Measurements from ENCODE around the gene PDZRN4.

- no peak for TF ChIP-seq JUNB (IDR thresholded peaks at IDR 0.05; ENCODE audit: unreplicated experiment)
- TF ChIP-seq EZH2 (IDR thresholded peaks at IDR 0.05; ENCODE audit: low read depth, unreplicated experiment): no peak
- no peak for TF ChIP-seq POLR2AphosphoS5 (IDR thresholded peaks at IDR 0.05; ENCODE audit: low read depth)
- TF ChIP-seq CTCF (conservative IDR thresholded peaks at IDR 0.05; ENCODE audit: low read depth in 2 of 2): no peak
- no peak for TF ChIP-seq CREB1 (CRISPR knock-in tag; IDR thresholded peaks at IDR 0.05; ENCODE audit: low read depth)
- no peak for TF ChIP-seq EZH2phosphoT487 (IDR thresholded peaks at IDR 0.05; ENCODE audit: unreplicated experiment)
- no peak for TF ChIP-seq ETS1 (IDR thresholded peaks at IDR 0.05)
- TF ChIP-seq REST (IDR thresholded peaks at IDR 0.05; ENCODE audit: unreplicated experiment): no peak
- no peak for TF ChIP-seq ZNF114 (CRISPR knock-in tag; IDR thresholded peaks at IDR 0.05)
- TF ChIP-seq ZNF331 (CRISPR knock-in tag; IDR thresholded peaks at IDR 0.05; ENCODE audit: low read depth): no peak
- TF ChIP-seq STAT1 (IDR thresholded peaks at IDR 0.05; ENCODE audit: unreplicated experiment): no peak
- no peak for TF ChIP-seq NANOG (IDR thresholded peaks at IDR 0.05; ENCODE audit: borderline replicate concordance)
- TF ChIP-seq ZNF462 (CRISPR knock-in tag; IDR thresholded peaks at IDR 0.05): no peak
These were observed 104.9 kb downstream of the PDZRN4 start for GRCh38 chr12:41293011-41293410.
